RPMI7951 (cell line): ENCODE data around the gene GNAZ. TPM values are rescaled to one million over a fixed set of nuclear protein-coding genes. Genes with fewer than 3 reads are reported as not detected.

Experiments used
- DNase-seq: peaks from one replicate; pipeline ENCODE4 v3.0.0-alpha.2; 2012; ENCODE audit warnings: low read depth
- total RNA-seq: library from RNA; depleted of rRNA; stranded (reverse); fragments of >200 nt; shearing (Covaris generic); gene quantifications from 2 replicates; pipeline ENCODE4 v1.2.3, GENCODE V29; 2014

GNAZ gene
- total RNA-seq, 1 experiment from 2014 or later: 2.2 TPM

- no peak for DNase-seq
Observed at GRCh38 chr22:23106344-23106743, 36.0 kb downstream of the GNAZ start.

GRCh38 chr22:23106906-23107367 lies 36.6 kb downstream of the GNAZ start:
- no peak for DNase-seq

- DNase-seq: no peak
Observed at GRCh38 chr22:23107487-23108248, 37.3 kb downstream of the GNAZ start.

- no peak for DNase-seq
Observed at GRCh38 chr22:23108249-23109078, 38.1 kb downstream of the GNAZ start.

GRCh38 chr22:23109079-23109347 lies 38.7 kb downstream of the GNAZ start:
- DNase-seq: no peak

GRCh38 chr22:23109441-23109978 lies 39.2 kb downstream of the GNAZ start:
- no peak for DNase-seq

GRCh38 chr22:23110190-23110921 lies 40.0 kb downstream of the GNAZ start:
- DNase-seq: peak; percentile 9

GRCh38 chr22:23110922-23111527 lies 40.7 kb downstream of the GNAZ start:
- no peak for DNase-seq

GRCh38 chr22:23112472-23113012 lies 42.2 kb downstream of the GNAZ start:
- DNase-seq: no peak

- DNase-seq: peak; percentile 28
Observed at GRCh38 chr22:23113067-23113846, 42.9 kb downstream of the GNAZ start.

- DNase-seq: no peak
Observed at GRCh38 chr22:23113847-23114720, 43.8 kb downstream of the GNAZ start.

- DNase-seq: no peak
Observed at GRCh38 chr22:23114721-23115020, 44.4 kb downstream of the GNAZ start.

GRCh38 chr22:23115369-23115768 lies 45.0 kb downstream of the GNAZ start:
- no peak for DNase-seq

- no peak for DNase-seq
Observed at GRCh38 chr22:23115825-23116494, 45.6 kb downstream of the GNAZ start.

GRCh38 chr22:23116506-23117263 lies 46.4 kb downstream of the GNAZ start:
- DNase-seq: no peak

GRCh38 chr22:23117275-23117674 lies 47.0 kb downstream of the GNAZ start:
- no peak for DNase-seq

- no peak for DNase-seq
Observed at GRCh38 chr22:23117891-23118646, 47.8 kb downstream of the GNAZ start.
